Measurements from ENCODE around the gene CD320. TPM values are rescaled to one million over a fixed set of nuclear protein-coding genes. Genes with fewer than 3 reads are reported as not detected.
A peak's percentile ranks its signal among the peaks of the same experiment; 100 is the strongest.
"Not testable (repeated sequence)": the region's sequence is repeated elsewhere in the genome, so short reads cannot be mapped to it uniquely, and the experiment has no call there.

Gene CD320
- total RNA-seq, 4 donors from 2014 or later: 25.7 to 63.2 (median 47.4) TPM

GRCh38 chr19:8316351-8317125 is 8.4 kb upstream of the CD320 start:
- intact Hi-C loops (cut with DNase I): no loop called here

GRCh38 chr19:8314981-8315640 is 7.0 kb upstream of the CD320 start:
- H3K27ac ChIP-seq (replicated peaks in 1 of 4); H3K9me3 ChIP-seq; intact Hi-C loops (cut with DNase I); DNase-seq (ENCODE audit: extremely low spot score); H3K27me3 ChIP-seq; H3K4me3 ChIP-seq: not testable (repeated sequence)
- 90% methylated on average over 11 of the region's 11 CpGs for WGBS
- peaks cover 26 to 77% (median 61%) of the 10 kb centered on the region in 4 donors for H3K36me3 ChIP-seq
- peaks cover 11 to 31% (median 17%) of the 10 kb centered on the region in 4 donors for H3K4me1 ChIP-seq

More at GRCh38 chr19:8316351-8317125, 8.4 kb upstream of the CD320 start:
- peaks cover 19 to 63% (median 48%) of the 10 kb centered on the region in 4 donors for H3K36me3 ChIP-seq
- peaks cover 16 to 31% (median 23%) of the 10 kb centered on the region in 4 donors for H3K4me1 ChIP-seq
- no peak for TF ChIP-seq CTCF (IDR thresholded peaks at IDR 0.05)
- no peak for TF ChIP-seq POLR2AphosphoS5 (IDR thresholded peaks at IDR 0.05)
- TF ChIP-seq EP300 (IDR thresholded peaks at IDR 0.05): no peak
- TF ChIP-seq POLR2A (IDR thresholded peaks at IDR 0.05; ENCODE audit: low read depth): no peak
- H3K27ac ChIP-seq (replicated peaks in 1 of 4): no peak overlapping the region
- H3K27me3 ChIP-seq: no peaks in the 10 kb centered on the region
- H3K4me3 ChIP-seq: no peak overlapping the region
- 84% methylated on average over 11 of the region's 14 CpGs for WGBS
- DNase-seq (ENCODE audit: extremely low spot score): no peak
- H3K9me3 ChIP-seq: no peaks in the 10 kb centered on the region

- peak overlapping the region; percentile 18 to 39 (median 34) for H3K27ac ChIP-seq (replicated peaks in 1 of 4)
- H3K36me3 ChIP-seq: peaks cover 34 to 75% (median 65%) of the 10 kb centered on the region in 4 donors
- intact Hi-C loops (cut with DNase I): no loop called here
These were observed 3.5 kb upstream of the CD320 start for GRCh38 chr19:8311461-8312260.

GRCh38 chr19:8310342-8311055 is 2.3 kb upstream of the CD320 start:
- intact Hi-C loops (cut with DNase I): no loop called here
- Histone ChIP-seq H3K36me3 (peaks cover 29 to 64% (median 54%) of the 10 kb centered on the region in 4 donors), H3K27ac (replicated peaks in 1 of 4) (no peak overlapping the region)

More at GRCh38 chr19:8311461-8312260, 3.5 kb upstream of the CD320 start:
- H3K27me3 ChIP-seq: no peaks in the 10 kb centered on the region
- no peak for TF ChIP-seq CTCF (IDR thresholded peaks at IDR 0.05)
- peak in 1 of 2 donors; percentile 32 for TF ChIP-seq POLR2AphosphoS5 (IDR thresholded peaks at IDR 0.05)
- TF ChIP-seq POLR2A (IDR thresholded peaks at IDR 0.05; ENCODE audit: low read depth): no peak
- TF ChIP-seq EP300 (IDR thresholded peaks at IDR 0.05): no peak
- 84% methylated on average over 9 of the region's 16 CpGs for WGBS
- H3K4me1 ChIP-seq: peaks cover 33 to 49% (median 40%) of the 10 kb centered on the region in 4 donors
- no peak overlapping the region for H3K4me3 ChIP-seq
- no peak for DNase-seq (ENCODE audit: extremely low spot score)
- H3K9me3 ChIP-seq: no peaks in the 10 kb centered on the region

More at GRCh38 chr19:8310342-8311055, 2.3 kb upstream of the CD320 start:
- TF ChIP-seq EP300 (IDR thresholded peaks at IDR 0.05) (no peak), CTCF (IDR thresholded peaks at IDR 0.05) (no peak), POLR2AphosphoS5 (IDR thresholded peaks at IDR 0.05) (no peak), POLR2A (IDR thresholded peaks at IDR 0.05; ENCODE audit: low read depth) (no peak)
- WGBS: 91% methylated on average over 17 of the region's 17 CpGs
- H3K4me3 ChIP-seq: no peak overlapping the region
- no peaks in the 10 kb centered on the region for H3K9me3 ChIP-seq
- H3K27me3 ChIP-seq: no peaks in the 10 kb centered on the region
- H3K4me1 ChIP-seq: peaks cover 37 to 51% (median 46%) of the 10 kb centered on the region in 4 donors
- no peak for DNase-seq (ENCODE audit: extremely low spot score)
